ENCODE data around the gene CMSS1.
"Not testable (repeated sequence)": the region's sequence is repeated elsewhere in the genome, so short reads cannot be mapped to it uniquely, and the experiment has no call there.

CMSS1 gene

GRCh38 chr3:100081986-100082692 is 264.5 kb downstream of the CMSS1 start:
- no peak for DNase-seq (ENCODE audit: low read depth, low spot score)
- no peak overlapping the region for H3K4me3 ChIP-seq (ENCODE audit: low read length)

GRCh38 chr3:100082714-100083113 is 265.1 kb downstream of the CMSS1 start:
- no peak for DNase-seq (ENCODE audit: low read depth, low spot score)
- no peak overlapping the region for H3K4me3 ChIP-seq (ENCODE audit: low read length)

GRCh38 chr3:100083209-100083608 is 265.5 kb downstream of the CMSS1 start:
- no peak for DNase-seq (ENCODE audit: low read depth, low spot score)
- H3K4me3 ChIP-seq (ENCODE audit: low read length): no peak overlapping the region

- H3K4me3 ChIP-seq (ENCODE audit: low read length): no peak overlapping the region
- DNase-seq (ENCODE audit: low read depth, low spot score): no peak
Measured at GRCh38 chr3:100084100-100084806, 266.6 kb downstream of the CMSS1 start.

GRCh38 chr3:100086401-100086800 is 268.7 kb downstream of the CMSS1 start:
- no peak overlapping the region for H3K4me3 ChIP-seq (ENCODE audit: low read length)
- DNase-seq (ENCODE audit: low read depth, low spot score): no peak

- no peak overlapping the region for H3K4me3 ChIP-seq (ENCODE audit: low read length)
- DNase-seq (ENCODE audit: low read depth, low spot score): no peak
Measured at GRCh38 chr3:100087198-100087597, 269.5 kb downstream of the CMSS1 start.

- no peak for DNase-seq (ENCODE audit: low read depth, low spot score)
- no peak overlapping the region for H3K4me3 ChIP-seq (ENCODE audit: low read length)
Measured at GRCh38 chr3:100088735-100089368, 271.2 kb downstream of the CMSS1 start.

- DNase-seq (ENCODE audit: low read depth, low spot score): no peak
- no peak overlapping the region for H3K4me3 ChIP-seq (ENCODE audit: low read length)
Measured at GRCh38 chr3:100089812-100090668, 272.4 kb downstream of the CMSS1 start.

- DNase-seq (ENCODE audit: low read depth, low spot score): no peak
Measured at GRCh38 chr3:100090669-100091005, 273.0 kb downstream of the CMSS1 start.

GRCh38 chr3:100093831-100094230 is 276.2 kb downstream of the CMSS1 start:
- no peak for DNase-seq (ENCODE audit: low read depth, low spot score)
- no peak overlapping the region for H3K4me3 ChIP-seq (ENCODE audit: low read length)

More at GRCh38 chr3:100090669-100091005, 273.0 kb downstream of the CMSS1 start:
- H3K4me3 ChIP-seq (ENCODE audit: low read length): no peak overlapping the region

- not testable (repeated sequence) for DNase-seq (ENCODE audit: low read depth, low spot score); H3K4me3 ChIP-seq (ENCODE audit: low read length)
Measured at GRCh38 chr3:100096286-100096685, 278.6 kb downstream of the CMSS1 start.

- H3K4me3 ChIP-seq (ENCODE audit: low read length): no peak overlapping the region
Measured at GRCh38 chr3:100096866-100097265, 279.2 kb downstream of the CMSS1 start.

GRCh38 chr3:100097919-100098783 is 280.5 kb downstream of the CMSS1 start:
- no peak overlapping the region for H3K4me3 ChIP-seq (ENCODE audit: low read length)
- DNase-seq (ENCODE audit: low read depth, low spot score): no peak

More at GRCh38 chr3:100096866-100097265, 279.2 kb downstream of the CMSS1 start:
- DNase-seq (ENCODE audit: low read depth, low spot score): no peak

GRCh38 chr3:100098784-100099070 is 281.1 kb downstream of the CMSS1 start:
- no peak for DNase-seq (ENCODE audit: low read depth, low spot score)
- H3K4me3 ChIP-seq (ENCODE audit: low read length): no peak overlapping the region

- H3K4me3 ChIP-seq (ENCODE audit: low read length): no peak overlapping the region
- DNase-seq (ENCODE audit: low read depth, low spot score): no peak
Measured at GRCh38 chr3:100099621-100100020, 282.0 kb downstream of the CMSS1 start.

GRCh38 chr3:100100425-100100824 is 282.8 kb downstream of the CMSS1 start:
- no peak overlapping the region for H3K4me3 ChIP-seq (ENCODE audit: low read length)
- no peak for DNase-seq (ENCODE audit: low read depth, low spot score)

- no peak for DNase-seq (ENCODE audit: low read depth, low spot score)
- H3K4me3 ChIP-seq (ENCODE audit: low read length): no peak overlapping the region
Measured at GRCh38 chr3:100102757-100103156, 285.1 kb downstream of the CMSS1 start.

GRCh38 chr3:100103558-100104441 is 286.1 kb downstream of the CMSS1 start:
- no peak overlapping the region for H3K4me3 ChIP-seq (ENCODE audit: low read length)
- no peak for DNase-seq (ENCODE audit: low read depth, low spot score)

Measured in Jurkat, Clone E6-1 (cell line).